CD4-positive, alpha-beta T cell treated with Interleukin-1 beta for 1 hour (primary cell): ENCODE results near the gene FAM174C.

ENCODE experiments used
- DNase-seq, 2 donors: peaks; one replicate each; pipeline ENCODE4 v3.0.0-alpha.2; 2020 to 2022

FAM174C gene

GRCh38 chr19:1274852-1275259 is 474 bp upstream of the FAM174C start:
- no peak for DNase-seq

DNA sequence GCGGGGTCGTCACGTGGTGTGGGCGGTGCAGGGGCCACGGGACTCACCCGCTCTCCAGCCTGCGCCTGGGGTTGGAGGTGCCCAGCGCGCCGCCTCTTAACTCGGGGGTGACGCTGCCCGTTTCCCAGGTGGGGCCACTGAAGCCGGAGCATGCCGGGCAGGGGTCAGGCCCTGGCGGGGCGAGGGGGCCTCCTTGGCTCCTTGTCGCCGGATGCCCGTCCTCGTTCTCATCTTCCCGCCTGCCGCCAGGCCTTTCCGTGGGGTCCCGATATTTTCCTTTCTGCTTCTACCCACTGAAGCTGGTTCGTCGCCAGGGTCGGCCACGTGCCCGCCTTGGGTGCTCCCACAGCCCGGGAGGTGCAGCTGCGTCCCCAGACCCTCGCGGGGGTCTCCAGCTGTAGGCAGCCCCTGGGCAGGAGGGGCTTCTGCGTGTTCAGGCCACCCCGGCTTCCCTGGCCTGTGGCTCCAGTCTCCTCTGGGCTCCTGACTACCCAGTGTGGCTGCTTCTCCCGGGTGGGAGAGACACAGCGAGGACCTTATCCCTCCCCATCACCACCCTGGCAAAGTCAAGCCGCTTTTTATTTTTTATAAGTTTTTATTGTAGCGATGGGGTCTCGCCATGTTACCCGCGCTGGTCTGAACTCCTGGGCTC is 772 bp downstream of the FAM174C start:
- no peak for DNase-seq

- DNase-seq: no peak
Observed at GRCh38 chr19:1276628-1277022, 1.3 kb downstream of the FAM174C start.

- DNase-seq: no peak
Observed at GRCh38 chr19:1277061-1277460, 1.7 kb downstream of the FAM174C start.

DNA sequence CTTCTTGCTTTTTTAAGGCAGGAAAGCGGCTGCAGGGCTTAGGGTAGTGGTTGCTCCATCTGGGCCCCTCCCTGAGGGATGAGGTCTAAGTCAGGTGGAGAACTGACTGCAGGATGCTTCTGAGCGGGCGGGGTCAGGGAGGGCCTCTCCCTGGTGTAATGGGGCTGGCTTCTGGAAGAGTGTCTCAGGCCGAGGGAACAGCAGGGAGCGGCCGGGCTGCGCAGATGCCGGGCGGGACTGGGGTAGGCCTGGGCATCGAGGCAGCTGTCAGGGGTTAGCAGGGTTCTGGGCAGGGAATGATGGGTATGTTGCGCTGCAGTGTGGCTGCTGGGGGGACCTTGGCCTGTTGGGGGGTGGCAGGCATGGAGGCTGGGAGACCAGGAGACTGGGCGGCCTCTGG is 2.7 kb downstream of the FAM174C start:
- no peak for DNase-seq

DNA sequence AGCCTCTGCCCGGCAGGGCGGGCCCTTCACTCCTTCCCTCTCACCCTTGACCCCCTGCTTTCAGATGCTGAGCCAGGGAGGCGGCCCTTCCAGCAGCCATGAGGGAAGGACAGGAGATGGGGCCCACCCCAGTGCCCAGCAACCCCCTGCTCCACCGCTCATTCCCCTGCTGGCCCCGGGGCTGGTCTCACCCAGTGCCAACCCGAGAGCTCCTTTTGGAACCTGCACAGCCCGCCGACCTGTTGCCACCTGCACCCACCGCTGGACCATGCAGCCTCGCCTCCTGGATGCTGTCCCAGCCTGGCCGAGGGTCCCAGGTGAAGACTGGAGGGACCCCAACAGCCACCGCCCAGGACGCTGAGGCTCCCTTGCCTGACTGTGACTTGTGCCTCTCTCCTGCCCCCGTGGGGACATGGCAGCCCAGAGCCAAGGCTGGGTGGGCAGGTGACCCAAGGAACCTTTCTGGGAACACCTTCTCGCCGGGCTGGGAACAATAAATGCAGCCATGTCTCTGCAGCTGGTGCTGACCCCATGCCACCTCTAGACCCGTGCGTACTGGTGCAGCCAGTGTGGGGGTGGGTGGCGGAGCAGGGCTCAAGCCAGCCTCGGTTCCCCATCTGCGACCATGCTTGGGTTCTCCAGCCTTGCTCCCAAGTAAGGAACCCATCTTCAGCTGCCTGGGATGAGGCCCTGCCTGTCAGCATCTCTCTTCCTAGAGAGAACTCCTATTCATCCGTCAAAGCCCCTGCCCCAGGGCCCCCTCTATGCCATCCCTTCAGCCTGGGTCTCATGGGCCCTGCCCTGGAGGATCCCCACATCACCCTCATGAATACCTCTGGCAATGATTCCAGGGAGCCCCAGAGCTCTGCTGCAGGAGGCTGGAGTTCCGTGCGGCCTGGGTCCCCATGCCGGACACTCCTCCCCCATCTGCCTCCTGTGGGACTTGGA is 3.7 kb downstream of the FAM174C start:
- DNase-seq: no peak

DNA sequence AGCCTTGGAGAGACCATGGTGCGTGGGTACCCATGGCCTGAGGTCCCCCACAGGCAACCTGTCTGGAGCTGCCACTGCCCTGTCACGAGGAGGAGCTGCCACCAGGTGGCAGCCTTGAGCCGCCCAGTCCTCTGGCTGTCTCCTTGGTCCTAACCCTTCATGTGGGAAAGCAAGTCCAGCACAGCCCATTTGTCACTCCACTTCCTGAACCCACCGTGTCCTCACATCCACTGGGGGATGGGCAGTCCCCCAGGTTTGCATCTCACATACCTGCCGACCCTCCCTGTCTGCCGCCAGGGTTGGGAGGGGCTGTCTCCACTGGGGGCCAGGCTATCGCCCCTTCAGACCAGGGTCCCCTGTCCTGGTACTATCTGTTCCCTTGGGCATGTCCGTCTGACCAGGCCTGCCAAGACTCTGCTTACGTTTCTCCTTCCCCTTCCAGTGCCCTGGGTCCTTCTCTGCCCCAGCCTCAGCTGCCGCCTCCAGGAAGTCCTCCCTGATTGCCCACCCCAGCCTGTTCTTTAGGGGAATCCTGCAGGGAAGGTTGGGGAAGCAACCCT is 4.5 kb downstream of the FAM174C start:
- DNase-seq: peak; percentile 82

DNA sequence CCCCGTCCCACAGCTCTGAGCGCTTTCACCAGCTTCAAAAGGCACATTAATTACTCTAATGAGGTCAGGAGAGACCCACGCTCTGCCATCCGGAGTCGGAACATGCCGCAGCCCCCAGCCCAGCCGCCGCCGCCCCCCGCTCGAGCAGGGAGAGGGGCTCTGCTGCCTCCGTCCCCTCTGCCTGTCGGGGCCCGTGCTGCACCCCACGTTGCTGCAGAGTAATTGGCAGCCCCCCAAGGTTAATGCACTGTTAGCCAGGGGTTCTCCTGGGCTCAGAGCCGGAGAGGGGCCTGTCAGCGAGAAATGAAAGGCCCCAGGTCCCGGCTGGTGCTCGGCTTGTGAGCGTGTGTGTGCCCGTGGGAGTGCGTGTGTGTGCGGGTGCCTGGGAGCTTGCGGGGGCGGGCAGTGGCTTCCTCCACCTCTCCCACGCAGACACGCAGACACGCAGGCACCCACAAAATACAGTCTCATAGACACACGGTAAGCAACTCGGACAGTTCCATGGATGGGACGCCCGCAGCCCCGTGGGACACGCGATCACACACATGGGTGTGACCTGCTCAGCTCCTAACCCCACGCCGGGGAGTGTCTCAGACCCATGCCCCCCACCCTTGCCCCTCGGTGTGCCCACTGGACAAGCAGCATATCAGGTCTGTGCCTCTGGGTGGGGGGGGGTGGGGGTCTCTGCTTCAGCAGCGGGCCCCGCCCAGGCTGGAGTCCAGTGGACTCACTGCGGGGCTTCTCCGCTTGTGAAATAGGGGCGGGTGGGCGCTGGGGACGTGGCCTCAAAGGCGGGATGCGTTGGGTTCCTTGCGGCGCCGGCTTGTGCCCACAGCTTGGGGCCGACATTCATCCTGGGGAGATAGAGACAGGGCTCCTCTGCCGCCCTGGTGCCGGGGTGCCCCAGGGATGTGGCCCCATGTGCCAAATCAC is 5.6 kb downstream of the FAM174C start:
- no peak for DNase-seq

DNA sequence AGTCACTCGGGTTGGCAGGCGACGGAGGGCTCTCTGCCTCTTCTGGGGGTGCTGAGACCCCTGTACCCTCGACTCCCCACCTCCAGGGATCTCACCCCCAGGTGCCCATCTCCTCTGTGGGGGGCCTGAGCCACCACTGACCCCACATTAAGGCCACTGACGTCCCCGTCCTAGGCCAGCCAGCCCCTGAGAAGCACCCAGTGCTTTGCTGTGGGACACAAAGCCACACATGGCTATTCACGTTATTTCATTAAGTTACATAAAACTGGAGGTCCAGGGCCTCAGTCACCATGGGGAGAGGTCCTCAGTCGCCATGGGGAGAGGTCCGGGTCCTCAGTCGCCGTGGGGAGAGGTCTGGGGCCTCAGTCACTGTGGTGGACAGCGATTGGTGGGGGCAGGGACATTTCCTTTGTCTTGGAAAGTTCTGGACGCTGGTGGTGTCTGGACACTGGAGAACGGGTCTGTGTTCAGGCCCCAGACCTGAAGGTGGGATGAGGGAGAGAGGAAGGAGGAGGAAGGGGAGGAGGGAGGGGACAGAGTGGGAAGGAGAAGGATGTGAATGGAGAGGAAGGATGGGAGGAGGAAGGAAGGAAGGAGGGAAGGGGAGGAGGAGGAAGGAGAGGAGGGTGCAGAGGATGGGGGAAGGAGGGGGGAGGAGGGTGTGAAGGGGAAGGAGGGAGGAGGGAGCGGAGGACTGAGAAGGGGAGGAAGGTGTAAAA is 6.4 kb downstream of the FAM174C start:
- no peak for DNase-seq

DNA sequence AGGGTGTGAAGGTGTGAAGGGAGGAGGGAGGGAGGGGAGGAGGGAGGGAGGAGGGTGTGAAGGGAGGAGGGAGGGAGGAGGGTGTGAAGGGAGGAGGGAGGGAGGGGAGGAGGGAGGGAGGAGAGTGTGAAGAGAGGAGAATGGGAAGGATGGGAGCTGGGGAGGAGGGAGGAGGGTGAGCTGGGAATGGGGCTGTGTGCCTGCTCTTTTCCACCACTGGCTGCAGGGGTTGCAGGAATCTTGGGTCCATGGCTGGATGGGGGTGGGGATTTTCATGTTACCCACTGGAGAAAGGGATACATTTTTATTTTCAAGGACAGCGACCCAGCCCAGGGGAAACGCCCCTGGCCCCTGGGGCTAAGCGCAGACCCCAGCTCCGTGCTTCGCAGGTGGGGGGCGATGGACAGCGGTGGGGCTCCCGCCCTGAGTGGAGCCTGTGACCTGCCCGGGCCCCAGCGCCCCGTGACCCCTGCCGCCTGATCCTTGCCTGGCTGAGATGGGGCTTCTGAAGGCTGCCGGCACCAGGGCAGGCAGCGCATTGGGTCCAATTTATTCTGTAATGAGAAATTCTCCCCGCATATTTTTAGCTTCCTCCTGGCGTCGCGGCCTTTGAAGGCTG is 7.4 kb downstream of the FAM174C start:
- no peak for DNase-seq

- DNase-seq: no peak
Observed at GRCh38 chr19:1283207-1283916, 8.0 kb downstream of the FAM174C start.

DNA sequence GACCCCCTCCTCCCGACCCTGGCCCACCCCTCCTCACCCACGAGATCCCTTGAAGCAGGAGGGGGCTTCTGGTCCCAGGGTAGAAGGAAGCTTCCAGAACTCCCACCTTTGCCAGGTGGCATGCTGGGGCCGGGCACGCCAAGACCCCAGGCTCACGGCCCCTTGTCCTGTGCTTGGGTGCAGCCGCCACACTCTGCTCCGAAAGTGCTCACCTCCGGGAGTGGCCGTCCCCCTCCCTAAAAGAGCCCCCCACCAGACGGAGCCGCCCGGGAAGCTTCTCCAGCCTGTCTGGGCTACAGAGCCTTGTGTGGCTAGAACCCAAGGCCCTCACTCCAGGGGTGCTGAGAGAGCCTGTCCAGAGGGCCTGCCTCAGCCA is 8.6 kb downstream of the FAM174C start:
- no peak for DNase-seq

- DNase-seq: no peak
Observed at GRCh38 chr19:1284293-1284978, 9.1 kb downstream of the FAM174C start.

DNA sequence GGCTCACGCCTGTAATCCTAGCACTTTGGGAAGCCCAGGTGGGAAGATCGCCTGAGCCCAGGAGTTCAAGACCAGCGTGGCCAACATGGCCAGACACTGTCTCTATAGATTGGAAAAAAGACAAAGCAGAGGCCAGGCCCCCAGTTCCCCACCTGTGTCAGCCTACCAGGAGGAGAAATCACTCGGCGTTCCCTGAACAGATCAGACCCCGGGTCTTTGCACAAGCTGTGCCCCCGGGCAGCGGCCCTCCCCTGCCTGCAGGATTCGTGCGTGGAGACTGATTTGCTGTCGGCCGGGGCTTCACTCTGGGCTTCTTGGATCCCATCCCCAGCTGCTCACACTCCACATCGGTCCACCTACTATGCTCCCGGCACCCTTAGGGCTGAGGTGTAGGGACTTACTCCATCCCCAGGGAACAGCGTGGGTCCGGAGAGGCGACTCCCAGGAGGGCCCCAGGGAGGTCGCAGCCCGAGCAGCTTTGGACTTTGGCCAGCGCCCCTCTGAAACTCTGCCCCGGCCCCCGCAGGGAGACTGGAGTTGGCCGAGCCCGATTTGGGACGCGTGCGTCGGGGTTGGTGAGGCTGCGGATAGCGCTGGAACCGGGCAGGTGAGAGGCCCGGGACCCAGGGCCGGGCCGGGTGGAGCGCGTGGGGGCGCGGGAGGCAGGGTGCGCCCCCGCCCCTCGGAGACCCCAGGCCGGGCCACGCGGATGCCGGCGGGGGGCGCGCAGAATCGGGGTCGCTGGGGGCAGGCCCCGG is 9.8 kb downstream of the FAM174C start:
- no peak for DNase-seq

DNA sequence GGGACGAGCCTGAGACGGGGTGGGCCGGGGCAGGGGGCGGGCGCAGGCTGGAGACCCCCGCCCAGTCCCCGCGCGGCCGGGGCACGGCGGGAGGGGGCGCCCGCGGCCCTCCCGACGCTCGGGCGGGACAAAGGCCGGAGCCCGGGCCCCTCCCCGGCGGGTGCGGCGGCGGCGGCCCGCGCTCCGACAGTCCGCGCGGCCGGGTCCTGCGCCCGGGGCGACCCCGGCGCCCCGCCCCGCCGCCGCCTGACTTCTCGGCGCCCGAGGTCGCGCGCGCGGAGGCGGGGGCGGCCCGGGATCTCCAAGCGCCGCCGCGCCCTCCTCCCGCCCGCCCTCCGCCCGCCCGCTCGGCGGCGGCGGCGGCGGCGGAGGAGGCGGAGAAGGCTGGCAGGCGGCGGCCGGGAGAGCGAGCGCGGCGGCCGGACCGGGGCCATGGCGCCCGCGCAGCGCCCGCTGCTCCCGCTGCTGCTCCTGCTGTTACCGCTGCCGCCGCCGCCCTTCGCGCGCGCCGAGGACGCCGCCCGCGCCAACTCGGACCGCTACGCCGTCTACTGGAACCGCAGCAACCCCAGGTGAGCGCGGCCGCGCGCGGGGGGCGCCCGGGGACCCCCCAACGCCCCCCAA is 10.5 kb downstream of the FAM174C start, which contains the start of gene EFNA2:
EFNA2 (plus strand) TSS at position 137 of the 624 bp plus-strand sequence; CDS start at position 433, 296 bp downstream.
- DNase-seq: no peak

DNA sequence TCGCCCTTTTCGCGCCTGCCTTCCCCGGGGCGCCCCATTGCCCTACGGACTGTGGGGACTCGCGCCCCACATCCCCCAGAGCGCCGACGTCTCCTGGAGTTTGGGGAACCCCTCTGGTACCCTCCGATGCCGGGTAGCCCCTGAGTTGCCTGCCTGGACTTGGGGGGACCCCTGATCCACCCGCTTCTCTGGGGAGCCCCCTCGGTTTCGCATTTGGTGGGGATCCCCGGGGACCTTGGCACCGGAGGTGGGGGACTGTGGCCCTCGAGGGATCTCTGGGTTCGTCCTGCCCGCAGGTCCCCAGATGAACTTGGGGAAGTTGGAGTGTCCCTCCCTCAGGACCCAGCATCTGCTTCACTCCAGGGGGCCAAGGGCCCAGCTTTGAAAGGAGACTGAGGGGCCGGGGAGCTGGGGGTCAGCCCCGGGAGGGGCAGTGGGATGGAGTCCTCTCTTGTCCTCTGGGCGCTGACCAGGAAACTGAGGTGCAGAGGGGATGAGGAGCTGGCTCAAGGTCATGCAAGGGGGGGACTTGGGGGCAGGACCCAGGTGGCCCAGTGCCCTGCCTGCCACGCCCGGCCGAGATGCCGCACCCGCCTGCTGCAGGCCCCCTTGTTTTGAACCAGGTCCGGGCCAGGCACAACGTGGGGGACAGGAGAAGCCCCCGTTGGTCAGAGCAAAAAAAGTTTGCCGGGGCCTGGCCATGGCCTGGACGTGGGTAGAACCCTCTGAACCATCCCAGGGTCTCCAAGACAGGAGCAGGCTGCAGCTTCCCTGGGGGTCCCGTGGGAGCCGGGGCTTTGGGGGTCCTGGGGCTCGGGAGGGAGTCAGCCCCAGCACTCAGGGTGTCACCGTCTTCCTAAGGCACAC is 11.4 kb downstream of the FAM174C start:
- no peak for DNase-seq

GRCh38 chr19:1287354-1288225 is 12.3 kb downstream of the FAM174C start:
- no peak for DNase-seq
